ENCODE data around the gene FAM162B. TPM values are rescaled to one million over a fixed set of nuclear protein-coding genes. Genes with fewer than 3 reads are reported as not detected.

Gene FAM162B
- total RNA-seq, 2 donors from 2014 or later: 1.4 to 4.8 TPM

GRCh38 chr6:116793224-116793623 lies 27.7 kb upstream of the FAM162B start:
- Histone ChIP-seq H3K27ac (no peak overlapping the region), H3K36me3 (no peaks in the 10 kb centered on the region)
- TF ChIP-seq CTCF (IDR thresholded peaks at IDR 0.05): no peak

GRCh38 chr6:116783852-116784251 lies 18.3 kb upstream of the FAM162B start:
- H3K4me1 ChIP-seq: no peaks in the 10 kb centered on the region
- H3K36me3 ChIP-seq: no peaks in the 10 kb centered on the region
- no peaks in the 10 kb centered on the region for H3K9me3 ChIP-seq
- TF ChIP-seq CTCF (IDR thresholded peaks at IDR 0.05): no peak
- no peak overlapping the region for H3K4me3 ChIP-seq
- no peaks in the 10 kb centered on the region for H3K27me3 ChIP-seq
- no peak overlapping the region for H3K27ac ChIP-seq
- DNase-seq (ENCODE audit: low spot score): no peak

More at GRCh38 chr6:116793224-116793623, 27.7 kb upstream of the FAM162B start:
- H3K27me3 ChIP-seq: no peaks in the 10 kb centered on the region
- no peaks in the 10 kb centered on the region for H3K4me1 ChIP-seq
- no peak overlapping the region for H3K4me3 ChIP-seq
- no peak for DNase-seq (ENCODE audit: low spot score)
- H3K9me3 ChIP-seq: no peaks in the 10 kb centered on the region

GRCh38 chr6:116779573-116780164 lies 14.2 kb upstream of the FAM162B start:
- H3K27me3 ChIP-seq: no peaks in the 10 kb centered on the region
- no peak overlapping the region for H3K4me3 ChIP-seq
- no peak for DNase-seq (ENCODE audit: low spot score)
- no peaks in the 10 kb centered on the region for H3K36me3 ChIP-seq
- no peaks in the 10 kb centered on the region for H3K4me1 ChIP-seq
- H3K27ac ChIP-seq: no peak overlapping the region
- TF ChIP-seq CTCF (IDR thresholded peaks at IDR 0.05): peak in 1 of 2 donors; percentile 67
- no peaks in the 10 kb centered on the region for H3K9me3 ChIP-seq

GRCh38 chr6:116773886-116774285 lies 8.4 kb upstream of the FAM162B start:
- Histone ChIP-seq H3K4me3 (no peak overlapping the region), H3K9me3 (no peaks in the 10 kb centered on the region), H3K4me1 (no peaks in the 10 kb centered on the region), H3K27ac (no peak overlapping the region), H3K27me3 (no peaks in the 10 kb centered on the region), H3K36me3 (no peaks in the 10 kb centered on the region)
- TF ChIP-seq CTCF (IDR thresholded peaks at IDR 0.05): no peak
- no peak for DNase-seq (ENCODE audit: low spot score)

- no peak for TF ChIP-seq CTCF (IDR thresholded peaks at IDR 0.05)
- Histone ChIP-seq H3K4me3 (no peak overlapping the region), H3K9me3 (no peaks in the 10 kb centered on the region), H3K36me3 (no peaks in the 10 kb centered on the region), H3K27me3 (no peaks in the 10 kb centered on the region), H3K4me1 (no peaks in the 10 kb centered on the region), H3K27ac (no peak overlapping the region)
- DNase-seq (ENCODE audit: low spot score): no peak
Measured at GRCh38 chr6:116772450-116772849, 6.9 kb upstream of the FAM162B start.

DNA sequence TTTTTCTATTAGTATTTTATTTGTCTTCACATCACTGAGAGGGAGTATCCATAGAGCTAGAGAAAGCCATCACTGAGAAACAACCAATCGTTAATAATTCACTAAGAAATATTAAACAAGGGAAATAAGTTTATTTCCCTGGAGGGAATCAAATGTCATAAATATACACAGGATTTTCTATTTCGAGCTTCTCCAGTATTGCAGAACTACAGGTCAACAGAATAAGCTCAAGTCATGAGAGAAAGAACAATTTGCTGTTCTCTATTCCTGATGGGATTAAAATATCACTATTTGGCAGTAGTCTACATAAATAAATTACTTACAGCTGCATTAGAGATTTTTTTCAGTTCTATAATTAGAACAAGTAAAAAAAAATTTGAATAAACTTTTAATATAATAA lies 2.2 kb upstream of the FAM162B start:
- no peak for TF ChIP-seq CTCF (IDR thresholded peaks at IDR 0.05)
- no peaks in the 10 kb centered on the region for H3K9me3 ChIP-seq
- no peak overlapping the region for H3K27ac ChIP-seq
- peaks cover 0 to 17% of the 10 kb centered on the region in 2 donors for H3K4me1 ChIP-seq
- DNase-seq (ENCODE audit: low spot score): no peak
- no peak overlapping the region for H3K4me3 ChIP-seq
- peaks cover 0 to 8% of the 10 kb centered on the region in 2 donors for H3K27me3 ChIP-seq
- H3K36me3 ChIP-seq: no peaks in the 10 kb centered on the region
